Measurements from ENCODE around the gene PNMA1. TPM values are rescaled to one million over a fixed set of nuclear protein-coding genes. Genes with fewer than 3 reads are reported as not detected.
A peak's percentile ranks its signal among the peaks of the same experiment; 100 is the strongest.

PNMA1 gene
- total RNA-seq, 4 donors from 2014 or later: 4.4 to 11.6 (median 7.0) TPM

DNA sequence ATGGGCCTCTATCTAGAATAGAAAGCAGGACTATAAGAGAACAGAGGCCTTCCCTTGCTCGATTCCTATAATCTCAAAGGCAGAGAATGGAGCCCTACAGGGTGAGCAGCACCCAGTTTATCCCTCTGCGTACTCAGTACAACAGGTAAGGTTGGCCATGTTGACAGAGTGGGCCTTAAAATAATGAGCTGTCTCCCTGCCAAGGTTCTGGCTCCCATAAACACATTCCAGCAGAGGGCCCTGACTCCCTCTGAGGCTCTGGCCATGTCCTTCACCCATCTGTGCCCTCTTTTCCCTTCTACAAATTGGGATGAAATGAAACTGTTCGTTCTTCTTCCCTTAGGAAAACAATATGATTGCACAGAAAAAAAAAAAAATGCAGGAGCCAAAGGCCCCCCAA is 16.9 kb upstream of the PNMA1 start:
- H3K4me3 ChIP-seq: no peak overlapping the region
- DNase-seq: no peak
- no peaks in the 10 kb centered on the region for H3K9me3 ChIP-seq
- peaks cover 0 to 79% (median 0%) of the 10 kb centered on the region in 3 donors for H3K36me3 ChIP-seq
- H3K27me3 ChIP-seq: no peaks in the 10 kb centered on the region
- peaks cover 0 to 48% (median 0%) of the 10 kb centered on the region in 4 donors for H3K4me1 ChIP-seq
- peak overlapping the region in 2 of 4 donors; percentile 2 to 57 for H3K27ac ChIP-seq
- no peak for TF ChIP-seq CTCF (IDR thresholded peaks at IDR 0.05)
- TF ChIP-seq POLR2A (IDR thresholded peaks at IDR 0.05): no peak

GRCh38 chr14:73729556-73730265 is 15.5 kb upstream of the PNMA1 start:
- H3K9me3 ChIP-seq: no peaks in the 10 kb centered on the region
- no peaks in the 10 kb centered on the region for H3K27me3 ChIP-seq
- TF ChIP-seq POLR2A (IDR thresholded peaks at IDR 0.05): no peak
- peak in 1 of 6 experiments; percentile 29 for TF ChIP-seq CTCF (IDR thresholded peaks at IDR 0.05)
- H3K4me1 ChIP-seq: peaks cover 0 to 62% (median 1%) of the 10 kb centered on the region in 4 donors
- H3K4me3 ChIP-seq: no peak overlapping the region
- H3K27ac ChIP-seq: peak overlapping the region in 3 of 4 donors; percentile 32 to 67 (median 57)
- peaks cover 0 to 79% (median 0%) of the 10 kb centered on the region in 3 donors for H3K36me3 ChIP-seq
- DNase-seq: peak in 1 of 3 donors; percentile 15

GRCh38 chr14:73728717-73729330 is 14.6 kb upstream of the PNMA1 start:
- peak; percentile 79 to 94 (median 90) for DNase-seq
- Histone ChIP-seq H3K27me3 (no peaks in the 10 kb centered on the region), H3K36me3 (peaks cover 0 to 81% (median 0%) of the 10 kb centered on the region in 3 donors), H3K4me1 (peaks cover 0 to 69% (median 2%) of the 10 kb centered on the region in 4 donors), H3K4me3 (no peak overlapping the region), H3K27ac (peak overlapping the region; percentile 32 to 67 (median 52)), H3K9me3 (no peaks in the 10 kb centered on the region)
- TF ChIP-seq CTCF (IDR thresholded peaks at IDR 0.05): peak; percentile 81 to 99 (median 96)
- peak in 1 of 2 donors; percentile 31 for TF ChIP-seq POLR2A (IDR thresholded peaks at IDR 0.05)

- DNase-seq: no peak
- Histone ChIP-seq H3K27me3 (no peaks in the 10 kb centered on the region), H3K36me3 (peaks cover 0 to 87% (median 0%) of the 10 kb centered on the region in 3 donors), H3K27ac (peak overlapping the region in 1 of 4 donors; percentile 71), H3K4me3 (no peak overlapping the region), H3K4me1 (peaks cover 0 to 78% (median 2%) of the 10 kb centered on the region in 4 donors), H3K9me3 (no peaks in the 10 kb centered on the region)
- TF ChIP-seq POLR2A (IDR thresholded peaks at IDR 0.05) (no peak), CTCF (IDR thresholded peaks at IDR 0.05) (no peak)
Observed at GRCh38 chr14:73727166-73727565, 13.0 kb upstream of the PNMA1 start.

GRCh38 chr14:73726025-73726961 is 12.1 kb upstream of the PNMA1 start:
- DNase-seq: no peak
- peaks cover 0 to 69% (median 2%) of the 10 kb centered on the region in 4 donors for H3K4me1 ChIP-seq
- no peaks in the 10 kb centered on the region for H3K27me3 ChIP-seq
- TF ChIP-seq CTCF (IDR thresholded peaks at IDR 0.05) (no peak), POLR2A (IDR thresholded peaks at IDR 0.05) (no peak)
- H3K27ac ChIP-seq: peak overlapping the region in 3 of 4 donors; percentile 19 to 71 (median 68)
- H3K4me3 ChIP-seq: no peak overlapping the region
- H3K9me3 ChIP-seq: no peaks in the 10 kb centered on the region
- peaks cover 0 to 96% (median 0%) of the 10 kb centered on the region in 3 donors for H3K36me3 ChIP-seq

Data from Peyer's patch (tissue), 4 donors.